ENCODE measurements around the gene ARRB2.

The ARRB2 gene

DNA sequence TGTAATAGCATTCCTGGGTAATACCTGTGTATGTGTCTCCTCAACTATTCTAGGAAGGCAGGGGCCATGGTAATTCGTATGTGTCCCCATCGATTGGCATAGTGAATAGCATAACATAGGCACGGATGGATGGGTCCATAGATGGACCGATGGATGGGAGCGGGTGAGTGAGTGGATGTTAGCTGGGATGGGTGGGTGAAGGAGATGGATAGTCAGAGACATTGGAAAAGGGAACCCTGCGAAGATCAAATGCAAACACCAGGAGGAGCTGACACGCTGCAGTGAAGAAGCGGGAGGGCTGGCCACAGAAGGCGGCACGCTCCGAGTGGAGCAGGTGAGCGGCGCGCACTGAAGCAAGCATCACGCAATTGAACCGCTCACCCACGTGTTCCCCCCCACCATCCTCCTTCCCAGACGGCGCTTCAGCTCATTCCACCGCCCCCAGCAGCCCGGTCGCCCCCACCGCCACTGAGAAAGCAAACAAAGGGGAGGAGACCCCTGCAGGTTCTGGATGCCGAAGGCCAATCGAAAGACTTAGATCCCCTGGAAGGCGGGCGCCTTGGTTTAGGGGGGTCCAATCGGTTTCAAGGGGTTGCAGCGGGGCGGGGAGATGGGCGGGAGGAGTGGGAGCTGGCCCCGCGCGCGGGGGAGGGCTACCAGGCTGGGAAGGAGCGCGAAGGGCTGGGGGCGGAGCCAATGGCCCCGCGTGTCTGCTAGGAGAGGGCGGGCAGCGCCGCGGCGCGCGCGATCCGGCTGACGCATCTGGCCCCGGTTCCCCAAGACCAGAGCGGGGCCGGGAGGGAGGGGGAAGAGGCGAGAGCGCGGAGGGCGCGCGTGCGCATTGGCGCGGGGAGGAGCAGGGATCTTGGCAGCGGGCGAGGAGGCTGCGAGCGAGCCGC is at the start of gene ARRB2:
TSS of gene ARRB2 (plus strand) at position 839 of the 899 bp plus-strand sequence. CDS start 90 bp downstream, outside the sequence.
- peak; percentile 62 for TF ChIP-seq TEAD4 (IDR thresholded peaks at IDR 0.05)
- TF ChIP-seq, protein P1, sequence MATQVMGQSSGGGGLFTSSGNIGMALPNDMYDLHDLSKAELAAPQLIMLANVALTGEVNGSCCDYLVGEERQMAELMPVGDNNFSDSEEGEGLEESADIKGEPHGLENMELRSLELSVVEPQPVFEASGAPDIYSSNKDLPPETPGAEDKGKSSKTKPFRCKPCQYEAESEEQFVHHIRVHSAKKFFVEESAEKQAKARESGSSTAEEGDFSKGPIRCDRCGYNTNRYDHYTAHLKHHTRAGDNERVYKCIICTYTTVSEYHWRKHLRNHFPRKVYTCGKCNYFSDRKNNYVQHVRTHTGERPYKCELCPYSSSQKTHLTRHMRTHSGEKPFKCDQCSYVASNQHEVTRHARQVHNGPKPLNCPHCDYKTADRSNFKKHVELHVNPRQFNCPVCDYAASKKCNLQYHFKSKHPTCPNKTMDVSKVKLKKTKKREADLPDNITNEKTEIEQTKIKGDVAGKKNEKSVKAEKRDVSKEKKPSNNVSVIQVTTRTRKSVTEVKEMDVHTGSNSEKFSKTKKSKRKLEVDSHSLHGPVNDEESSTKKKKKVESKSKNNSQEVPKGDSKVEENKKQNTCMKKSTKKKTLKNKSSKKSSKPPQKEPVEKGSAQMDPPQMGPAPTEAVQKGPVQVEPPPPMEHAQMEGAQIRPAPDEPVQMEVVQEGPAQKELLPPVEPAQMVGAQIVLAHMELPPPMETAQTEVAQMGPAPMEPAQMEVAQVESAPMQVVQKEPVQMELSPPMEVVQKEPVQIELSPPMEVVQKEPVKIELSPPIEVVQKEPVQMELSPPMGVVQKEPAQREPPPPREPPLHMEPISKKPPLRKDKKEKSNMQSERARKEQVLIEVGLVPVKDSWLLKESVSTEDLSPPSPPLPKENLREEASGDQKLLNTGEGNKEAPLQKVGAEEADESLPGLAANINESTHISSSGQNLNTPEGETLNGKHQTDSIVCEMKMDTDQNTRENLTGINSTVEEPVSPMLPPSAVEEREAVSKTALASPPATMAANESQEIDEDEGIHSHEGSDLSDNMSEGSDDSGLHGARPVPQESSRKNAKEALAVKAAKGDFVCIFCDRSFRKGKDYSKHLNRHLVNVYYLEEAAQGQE (IDR thresholded peaks at IDR 0.05; ENCODE audit: low read depth), result no peak
- no peak for TF ChIP-seq CREB1 (IDR thresholded peaks at IDR 0.05; ENCODE audit: low read depth)
- TF ChIP-seq, protein P2, sequence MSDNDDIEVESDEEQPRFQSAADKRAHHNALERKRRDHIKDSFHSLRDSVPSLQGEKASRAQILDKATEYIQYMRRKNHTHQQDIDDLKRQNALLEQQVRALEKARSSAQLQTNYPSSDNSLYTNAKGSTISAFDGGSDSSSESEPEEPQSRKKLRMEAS (IDR thresholded peaks at IDR 0.05), result peak; percentile 88
- TF ChIP-seq RAD21 (IDR thresholded peaks at IDR 0.05; ENCODE audit: low read depth), result peak; percentile 52; the same call in 1 of the 2 replicates
- TF ChIP-seq ZBTB7A (IDR thresholded peaks at IDR 0.05; ENCODE audit: low read depth), result no peak
- TF ChIP-seq TAF1 (IDR thresholded peaks at IDR 0.05; ENCODE audit: low read depth), result peak; percentile 29; the same call in 1 of the 2 replicates
- no peak for TF ChIP-seq TCF12 (IDR thresholded peaks at IDR 0.05; ENCODE audit: low read depth)
- TF ChIP-seq FOXM1 (IDR thresholded peaks at IDR 0.05; ENCODE audit: borderline replicate concordance, low read depth), result no peak
- TF ChIP-seq, protein P3, sequence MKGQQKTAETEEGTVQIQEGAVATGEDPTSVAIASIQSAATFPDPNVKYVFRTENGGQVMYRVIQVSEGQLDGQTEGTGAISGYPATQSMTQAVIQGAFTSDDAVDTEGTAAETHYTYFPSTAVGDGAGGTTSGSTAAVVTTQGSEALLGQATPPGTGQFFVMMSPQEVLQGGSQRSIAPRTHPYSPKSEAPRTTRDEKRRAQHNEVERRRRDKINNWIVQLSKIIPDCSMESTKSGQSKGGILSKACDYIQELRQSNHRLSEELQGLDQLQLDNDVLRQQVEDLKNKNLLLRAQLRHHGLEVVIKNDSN (IDR thresholded peaks at IDR 0.05), result peak; percentile 67; the same call in 1 of the 2 replicates
- TF ChIP-seq YY1 (IDR thresholded peaks at IDR 0.05; ENCODE audit: low read depth), result no peak
- 0 out of 2 replicates have a peak, but pooled peaks have one; percentile 1 for TF ChIP-seq EP300 (IDR thresholded peaks at IDR 0.05; ENCODE audit: borderline replicate concordance)
- no peak for TF ChIP-seq NFIC (IDR thresholded peaks at IDR 0.05)

DNA sequence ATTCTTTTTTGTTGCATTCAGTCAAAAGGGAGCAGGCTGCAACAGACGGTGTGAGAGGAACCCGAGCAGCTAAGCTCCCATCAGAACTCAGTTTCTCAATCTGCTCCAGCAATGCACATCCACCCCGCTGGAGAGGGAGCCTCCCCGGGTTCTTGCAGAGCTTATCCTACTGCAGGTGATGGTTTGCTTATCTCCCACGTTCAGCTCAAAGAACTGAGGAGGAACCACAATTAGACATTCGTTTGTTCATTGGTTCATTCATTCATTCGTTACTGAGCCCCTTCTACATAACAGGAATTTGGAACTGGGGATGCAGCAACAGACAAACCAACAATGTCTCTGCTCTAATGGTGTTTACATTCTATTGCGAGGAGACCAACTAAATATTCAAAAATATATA is 46.7 kb upstream of the ARRB2 start:
- TF ChIP-seq NFIC (IDR thresholded peaks at IDR 0.05) (no peak), EGR1 (IDR thresholded peaks at IDR 0.05) (no peak), CEBPB (IDR thresholded peaks at IDR 0.05) (no peak), RAD21 (IDR thresholded peaks at IDR 0.05; ENCODE audit: low read depth) (no peak), YY1 (IDR thresholded peaks at IDR 0.05; ENCODE audit: low read depth) (no peak), FOXM1 (IDR thresholded peaks at IDR 0.05; ENCODE audit: borderline replicate concordance, low read depth) (no peak), TCF12 (IDR thresholded peaks at IDR 0.05; ENCODE audit: low read depth) (no peak), TEAD4 (IDR thresholded peaks at IDR 0.05) (no peak), TAF1 (IDR thresholded peaks at IDR 0.05; ENCODE audit: low read depth) (no peak), EP300 (IDR thresholded peaks at IDR 0.05; ENCODE audit: borderline replicate concordance) (no peak), ZBTB7A (IDR thresholded peaks at IDR 0.05; ENCODE audit: low read depth) (no peak), CREB1 (IDR thresholded peaks at IDR 0.05; ENCODE audit: low read depth) (no peak)
- TF ChIP-seq, protein P3 (IDR thresholded peaks at IDR 0.05), result no peak
- TF ChIP-seq, protein P1 (IDR thresholded peaks at IDR 0.05; ENCODE audit: low read depth), result no peak
- TF ChIP-seq, protein P2 (IDR thresholded peaks at IDR 0.05), result no peak

DNA sequence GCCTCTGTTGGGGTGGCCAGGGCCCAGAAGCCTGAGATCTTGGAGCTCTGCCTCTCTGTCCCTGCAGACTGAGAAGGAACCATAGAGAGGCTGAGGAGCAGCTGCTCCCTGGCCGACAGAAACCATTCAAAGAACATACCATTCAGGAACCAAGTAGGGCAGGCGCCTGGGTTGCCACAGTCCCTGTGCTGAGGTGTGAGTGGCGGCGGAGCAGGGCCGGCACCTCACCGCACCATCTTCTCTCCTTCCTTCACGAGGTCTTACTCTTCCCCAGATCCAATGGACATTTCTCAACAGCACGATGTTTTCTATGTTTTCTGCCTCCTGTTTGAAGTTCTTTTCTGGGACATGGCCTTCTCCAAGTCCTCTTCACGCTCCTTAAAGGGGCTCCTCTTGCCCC is 46.2 kb upstream of the ARRB2 start:
- no peak for TF ChIP-seq CEBPB (IDR thresholded peaks at IDR 0.05)

DNA sequence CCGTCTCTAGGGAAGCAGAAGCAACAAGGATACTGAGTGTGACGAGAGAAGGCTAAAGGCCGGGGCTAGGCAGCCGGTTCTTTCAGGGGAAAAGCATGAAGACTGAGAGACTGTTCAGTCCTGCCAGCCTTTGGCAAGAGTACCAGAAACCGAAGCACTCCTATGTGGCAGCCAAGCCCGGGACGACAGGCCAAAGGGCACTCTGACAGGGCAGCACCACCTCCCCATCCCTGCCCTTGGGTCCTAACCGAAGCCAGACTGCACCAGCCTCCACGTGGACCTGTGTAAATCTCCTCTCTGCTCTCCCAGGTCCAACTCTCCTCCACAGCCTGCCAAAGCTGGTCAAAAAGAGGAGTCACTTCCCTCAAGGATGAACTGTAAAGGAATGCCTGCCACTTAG is 45.4 kb upstream of the ARRB2 start:
- TF ChIP-seq YY1 (IDR thresholded peaks at IDR 0.05; ENCODE audit: low read depth), result no peak

DNA sequence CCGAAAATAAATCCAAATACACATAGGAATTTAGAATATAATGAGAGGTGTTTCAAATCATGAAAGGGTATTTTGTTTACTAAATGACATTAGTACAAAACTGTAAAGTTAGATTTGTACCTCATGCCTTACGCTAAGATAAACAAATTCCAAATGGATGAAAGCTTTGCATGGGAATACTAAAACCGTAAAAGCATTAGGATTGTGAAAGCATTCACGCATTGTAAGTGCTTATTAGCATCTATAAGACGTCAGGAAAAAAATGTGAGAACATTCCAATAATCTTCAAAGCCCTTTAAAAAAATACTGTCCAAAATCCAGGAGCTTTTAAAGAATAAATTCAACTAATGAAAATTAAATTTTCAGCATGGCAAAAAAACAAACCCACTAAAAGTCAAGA is 44.1 kb upstream of the ARRB2 start:
- TF ChIP-seq EP300 (IDR thresholded peaks at IDR 0.05; ENCODE audit: borderline replicate concordance), result no peak
- TF ChIP-seq RAD21 (IDR thresholded peaks at IDR 0.05; ENCODE audit: low read depth), result no peak
- TF ChIP-seq TEAD4 (IDR thresholded peaks at IDR 0.05), result no peak
- TF ChIP-seq, protein P1 (IDR thresholded peaks at IDR 0.05; ENCODE audit: low read depth), result no peak
- TF ChIP-seq CEBPB (IDR thresholded peaks at IDR 0.05), result no peak
- no peak for TF ChIP-seq EGR1 (IDR thresholded peaks at IDR 0.05)
- no peak for TF ChIP-seq YY1 (IDR thresholded peaks at IDR 0.05; ENCODE audit: low read depth)
- no peak for TF ChIP-seq ZBTB7A (IDR thresholded peaks at IDR 0.05; ENCODE audit: low read depth)
- no peak for TF ChIP-seq TAF1 (IDR thresholded peaks at IDR 0.05; ENCODE audit: low read depth)
